GM18951 (cell line): ENCODE results near the gene C20orf173.

Experiments
- POLR2A ChIP-seq: IDR thresholded peaks from 4 replicates; pipeline ENCODE4 v1.6.1; 2011; ENCODE audit warnings: mild to moderate bottlenecking; ENCODE audit not compliant: insufficient read length, insufficient read depth; ENCODE audit errors: extremely low read depth
- in situ Hi-C: fragments of 300-500 bp; cut with MboI; formaldehyde crosslinking; loops from one replicate; pipeline ENCODE4 v1.12.0; 2022; ENCODE audit warnings: low sequenced_read_pairs, mixed read lengths, inconsistent platforms; ENCODE audit not compliant: unreplicated experiment

C20orf173 gene

GRCh38 chr20:35490736-35491181 lies 38.7 kb downstream of the C20orf173 start:
- in situ Hi-C loops: no loop called here
- TF ChIP-seq POLR2A: peak; percentile 62

GRCh38 chr20:35489717-35490116 lies 39.7 kb downstream of the C20orf173 start:
- TF ChIP-seq POLR2A: no peak
- in situ Hi-C loops: no loop called here

- in situ Hi-C loops: no loop called here
- TF ChIP-seq POLR2A: no peak
Measured at GRCh38 chr20:35487479-35487878, 42.0 kb downstream of the C20orf173 start.

DNA sequence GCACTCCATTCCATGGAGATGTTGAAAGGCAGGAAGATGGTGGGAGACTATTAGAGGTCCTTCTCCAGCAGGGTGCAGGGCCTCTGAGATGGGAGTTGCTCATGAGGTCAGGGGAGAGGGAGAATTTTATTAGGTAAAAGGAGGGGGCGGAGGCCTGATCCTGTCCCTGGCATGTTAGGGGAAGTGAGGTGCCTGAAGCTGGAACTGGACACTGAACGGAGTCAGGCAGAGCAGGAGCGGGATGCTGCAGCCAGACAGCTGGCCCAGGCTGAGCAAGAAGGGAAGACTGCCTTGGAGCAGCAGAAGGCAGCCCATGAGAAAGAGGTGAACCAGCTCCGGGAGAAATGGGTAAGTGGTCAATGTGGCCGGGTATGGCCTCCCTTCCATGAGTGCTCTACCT lies 49.7 kb downstream of the C20orf173 start:
- TF ChIP-seq POLR2A: no peak
- in situ Hi-C loops: no loop called here

GRCh38 chr20:35478804-35479472 lies 50.5 kb downstream of the C20orf173 start:
- in situ Hi-C loops: no loop called here
- no peak for TF ChIP-seq POLR2A
